GM06990 (cell line): ENCODE results near the gene VPS51.
"Not testable (repeated sequence)": the region's sequence is repeated elsewhere in the genome, so short reads cannot be mapped to it uniquely, and the experiment has no call there.

Source experiments
- DNase-seq: peaks from one replicate; pipeline ENCODE4 v3.0.0-alpha.2; 2011; ENCODE audit not compliant: insufficient read length; ENCODE audit errors: extremely low read depth
- H3K27me3 ChIP-seq: replicated peaks from 2 replicates; pipeline ENCODE4 v1.6.0; 2011; ENCODE audit warnings: low read length; ENCODE audit not compliant: control insufficient read depth, insufficient read depth
- H3K36me3 ChIP-seq: 2 replicates; pipeline ENCODE4 v1.5.1; 2011; ENCODE audit warnings: low read length; ENCODE audit not compliant: control insufficient read depth, insufficient read depth
- H3K4me3 ChIP-seq: replicated peaks from 2 replicates; pipeline ENCODE4 v1.5.1; 2011; ENCODE audit warnings: low read depth, mild to moderate bottlenecking, control low read depth, low read length
- CTCF ChIP-seq: IDR thresholded peaks from 2 replicates; pipeline ENCODE4 v1.5.1; 2011; ENCODE audit warnings: low read length, control low read depth, mild to moderate bottlenecking, inconsistent platforms; ENCODE audit not compliant: insufficient read depth, poor library complexity, severe bottlenecking

VPS51 gene

GRCh38 chr11:65118097-65118837 lies 22.3 kb downstream of the VPS51 start:
- peaks cover 20% of the 10 kb centered on the region for H3K36me3 ChIP-seq
- no peak for DNase-seq

GRCh38 chr11:65118891-65119669 lies 23.1 kb downstream of the VPS51 start:
- not testable (repeated sequence) for H3K4me3 ChIP-seq, H3K27me3 ChIP-seq, DNase-seq
- peaks cover 20% of the 10 kb centered on the region for H3K36me3 ChIP-seq

More at GRCh38 chr11:65118097-65118837, 22.3 kb downstream of the VPS51 start:
- TF ChIP-seq CTCF, result no peak
- Histone ChIP-seq H3K4me3 (no peak overlapping the region), H3K27me3 (no peaks in the 10 kb centered on the region)

DNA sequence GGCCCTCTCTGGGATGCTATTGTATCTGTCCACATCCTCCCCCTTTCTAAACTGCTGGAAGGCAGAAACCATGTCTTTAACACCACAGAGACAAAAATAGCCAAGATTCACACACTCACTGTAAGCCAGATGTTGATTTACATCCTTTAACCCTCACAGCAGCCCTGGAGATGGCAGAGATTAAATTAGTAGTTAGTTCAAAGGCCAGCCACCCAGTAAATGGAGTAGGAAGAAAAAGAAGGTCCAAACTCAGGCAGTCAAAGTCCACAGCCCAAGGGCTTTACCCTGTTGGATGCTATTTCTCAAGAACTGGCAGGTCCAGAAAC lies 23.6 kb downstream of the VPS51 start:
- no peak for TF ChIP-seq CTCF
- Histone ChIP-seq H3K4me3 (no peak overlapping the region), H3K36me3 (peaks cover 22% of the 10 kb centered on the region), H3K27me3 (no peaks in the 10 kb centered on the region)
- no peak for DNase-seq

- peak overlapping the region; percentile 92 for H3K4me3 ChIP-seq
- peaks cover 26% of the 10 kb centered on the region for H3K36me3 ChIP-seq
- H3K27me3 ChIP-seq, result no peaks in the 10 kb centered on the region
- no peak for TF ChIP-seq CTCF
- DNase-seq, result no peak
Measured at GRCh38 chr11:65120831-65121230, 24.8 kb downstream of the VPS51 start.

GRCh38 chr11:65121447-65121864 lies 25.4 kb downstream of the VPS51 start:
- no peaks in the 10 kb centered on the region for H3K27me3 ChIP-seq
- H3K36me3 ChIP-seq, result peaks cover 31% of the 10 kb centered on the region
- no peak for DNase-seq
- TF ChIP-seq CTCF, result no peak
- peak overlapping the region; percentile 92 for H3K4me3 ChIP-seq

DNA sequence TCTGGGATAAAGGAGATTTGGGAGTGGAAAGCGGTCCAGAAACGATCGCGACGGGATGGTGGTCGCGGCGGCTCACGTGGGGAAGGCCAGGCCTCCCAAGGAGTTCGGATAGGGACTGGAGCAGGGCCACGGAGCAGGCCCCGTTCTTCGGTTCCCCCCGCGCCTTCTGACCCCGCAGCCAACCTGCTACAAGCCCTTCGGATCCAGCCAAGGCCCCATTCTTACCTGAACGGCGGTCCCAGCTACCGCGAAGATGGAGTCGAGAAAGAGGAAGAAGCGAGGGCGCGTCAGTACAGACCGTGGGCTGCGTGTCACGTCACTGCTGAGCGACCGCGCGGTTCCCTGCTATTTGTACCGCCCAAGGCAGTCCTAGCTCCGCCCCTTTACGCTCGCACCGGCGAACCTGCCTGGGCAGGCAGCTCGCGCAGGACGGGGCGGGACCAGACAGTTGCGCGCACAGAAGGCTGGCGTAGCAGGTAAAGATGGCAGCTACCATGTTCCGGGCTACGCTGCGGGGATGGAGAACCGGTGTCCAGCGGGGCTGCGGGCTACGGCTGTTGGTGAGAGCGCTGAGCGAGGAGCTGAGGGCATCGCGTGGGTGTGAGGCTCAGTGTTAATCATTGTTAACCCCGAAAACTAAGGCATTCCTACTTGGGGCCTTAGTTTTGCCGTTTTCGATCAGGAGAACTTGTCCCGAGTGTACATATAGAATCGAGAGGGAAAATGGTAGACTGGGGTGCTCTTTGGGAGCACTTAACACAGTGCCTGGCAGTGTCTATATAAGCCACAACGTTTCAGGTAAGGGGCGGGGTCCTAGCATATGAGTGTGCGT lies 26.1 kb downstream of the VPS51 start, which contains the start of the genes FAU and MRPL49:
Gene FAU (minus strand): TSS at position 270 of the 832 bp plus-strand sequence. CDS start 321 bp downstream, outside the sequence.
Gene MRPL49 (plus strand): TSS at position 457 of the 832 bp plus-strand sequence. CDS start 26 bp downstream, at position 483.
- H3K27me3 ChIP-seq, result no peaks in the 10 kb centered on the region
- peak within 1 kb of the TSS; percentile 92 for H3K4me3 ChIP-seq
- peaks cover 36% of the 10 kb centered on the region for H3K36me3 ChIP-seq
- peak; percentile 98 for DNase-seq
- no peak for TF ChIP-seq CTCF
